C4-2B (cell line): Measurements from ENCODE around the gene NGFR.

Source experiments
- CTCF ChIP-seq: fragments of 450-650 bp; conservative IDR thresholded peaks from 2 replicates; pipeline ENCODE4 v1.5.1; 2017; ENCODE audit warnings: mild to moderate bottlenecking
- ZFX ChIP-seq: fragments of 450-650 bp; IDR thresholded peaks from 2 replicates; pipeline ENCODE4 v1.6.1; 2017

GRCh38 chr17:49452661-49453060, 42.4 kb upstream of the NGFR start:
- TF ChIP-seq CTCF (no peak), ZFX (no peak)
